Measurements from ENCODE around the gene PHKA2.
"Not testable (repeated sequence)": the region's sequence is repeated elsewhere in the genome, so short reads cannot be mapped to it uniquely, and the experiment has no call there.

The PHKA2 gene

DNA sequence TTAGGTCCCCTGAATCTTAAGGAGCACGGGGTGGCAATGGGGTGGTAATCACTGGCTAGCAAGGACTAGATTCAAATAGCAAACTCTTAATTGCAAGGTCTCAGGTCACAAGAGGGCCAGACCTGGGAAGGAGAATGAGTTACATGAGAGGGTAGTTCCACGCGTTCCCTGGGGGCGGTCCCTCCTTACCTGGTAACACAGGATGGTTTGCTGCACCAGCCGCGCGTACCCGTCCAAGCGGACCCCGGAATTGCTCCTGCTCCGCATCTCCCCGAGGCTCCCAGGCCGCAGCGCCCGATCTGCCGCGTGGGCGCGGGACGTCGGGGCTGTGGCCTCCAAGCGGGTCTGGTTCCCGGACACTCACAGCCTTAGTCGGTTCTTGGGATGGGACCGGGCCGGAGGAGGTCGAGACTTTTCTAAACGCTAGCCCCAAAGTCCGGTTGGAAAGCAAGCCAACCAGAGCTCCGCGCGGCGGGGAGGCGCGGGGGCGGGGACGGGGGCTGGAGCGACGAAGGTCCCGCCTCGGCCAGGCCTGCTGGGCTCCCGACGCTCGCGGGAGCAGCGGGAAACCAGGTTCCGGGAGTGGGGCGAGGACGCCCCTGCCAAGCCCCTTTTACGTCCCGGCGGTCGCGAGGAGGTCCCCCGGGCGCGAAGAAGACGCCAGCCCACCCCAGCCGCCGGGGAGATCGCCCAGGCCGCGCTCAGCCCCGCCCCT is at the start of gene PHKA2:
PHKA2 (minus strand) TSS at position 449 of the 715 bp plus-strand sequence; CDS start at position 267, 182 bp downstream.
- no peaks in the 10 kb centered on the region for H3K9me3 Mint-ChIP-seq
- H3K4me3 Mint-ChIP-seq, result peak within 1 kb of the TSS; percentile 88
- H3K27ac Mint-ChIP-seq, result peak within 1 kb of the TSS; percentile 95
- peaks cover 7% of the 10 kb centered on the region for H3K4me1 Mint-ChIP-seq
- H3K36me3 Mint-ChIP-seq, result no peaks in the 10 kb centered on the region
- no peaks in the 10 kb centered on the region for H3K27me3 Mint-ChIP-seq
- DNase-seq (ENCODE audit: low spot score in 2 of 2) (no peak), ATAC-seq (ENCODE audit: low read depth) (peak; percentile 18)

GRCh38 chrX:19030805-19031204 is 46.9 kb upstream of the PHKA2 start:
- H3K4me3 Mint-ChIP-seq, result no peak overlapping the region
- no peak for DNase-seq (ENCODE audit: low spot score in 2 of 2)
- H3K9me3 Mint-ChIP-seq, result no peaks in the 10 kb centered on the region
- no peak overlapping the region for H3K27ac Mint-ChIP-seq
- no peaks in the 10 kb centered on the region for H3K27me3 Mint-ChIP-seq
- no peak for ATAC-seq (ENCODE audit: low read depth)
- H3K36me3 Mint-ChIP-seq, result no peaks in the 10 kb centered on the region
- no peaks in the 10 kb centered on the region for H3K4me1 Mint-ChIP-seq

DNA sequence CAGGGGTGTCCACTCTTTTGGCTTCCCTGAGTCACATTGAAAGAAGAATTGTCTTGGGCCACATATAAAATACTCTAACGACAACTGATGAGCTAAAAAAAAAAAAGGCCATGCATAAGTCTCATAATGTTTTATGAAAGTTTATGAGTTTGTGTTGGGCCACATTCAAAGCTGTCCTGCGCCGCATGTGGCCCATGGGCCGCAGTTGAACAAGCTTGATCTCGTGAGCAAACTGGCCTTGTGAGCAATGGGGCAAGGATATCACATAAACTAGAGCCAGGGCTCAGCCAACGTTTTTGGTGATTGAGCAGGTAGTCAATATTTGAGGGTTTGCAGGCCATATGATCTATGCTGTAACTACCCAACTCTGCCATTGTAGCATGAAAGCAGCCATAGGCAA is 44.6 kb upstream of the PHKA2 start:
- H3K4me1 Mint-ChIP-seq, result no peaks in the 10 kb centered on the region
- H3K9me3 Mint-ChIP-seq, result no peaks in the 10 kb centered on the region
- DNase-seq (ENCODE audit: low spot score in 2 of 2) (no peak), ATAC-seq (ENCODE audit: low read depth) (no peak)
- no peaks in the 10 kb centered on the region for H3K27me3 Mint-ChIP-seq
- no peak overlapping the region for H3K27ac Mint-ChIP-seq
- no peaks in the 10 kb centered on the region for H3K36me3 Mint-ChIP-seq
- H3K4me3 Mint-ChIP-seq, result no peak overlapping the region

DNA sequence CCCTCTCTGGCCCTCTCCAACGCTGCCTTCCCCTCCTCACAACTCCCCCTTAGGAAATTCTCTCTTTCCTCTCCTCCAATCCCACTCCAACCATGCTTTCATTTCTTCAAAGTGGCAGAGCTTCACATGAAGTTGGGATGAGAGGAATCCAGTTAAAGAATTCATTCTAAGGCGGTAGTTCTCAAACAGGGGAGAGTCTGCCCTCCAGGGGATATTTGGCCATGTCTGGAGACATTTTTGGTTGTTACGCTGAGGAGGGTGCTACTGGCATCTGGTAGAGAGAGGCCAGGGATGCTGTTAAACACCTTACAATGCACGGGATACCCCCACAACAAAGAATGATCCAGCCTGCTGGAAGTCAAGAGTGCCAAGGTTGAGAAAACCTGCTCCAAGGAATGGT is 40.5 kb upstream of the PHKA2 start:
- Mint-ChIP-seq H3K27me3 (no peaks in the 10 kb centered on the region), H3K27ac (no peak overlapping the region), H3K4me1 (no peaks in the 10 kb centered on the region), H3K9me3 (no peaks in the 10 kb centered on the region), H3K36me3 (no peaks in the 10 kb centered on the region), H3K4me3 (no peak overlapping the region)
- DNase-seq (ENCODE audit: low spot score in 2 of 2) (no peak), ATAC-seq (ENCODE audit: low read depth) (no peak)

- ATAC-seq (ENCODE audit: low read depth) (no peak), DNase-seq (ENCODE audit: low spot score in 2 of 2) (no peak)
- H3K4me1 Mint-ChIP-seq, result no peaks in the 10 kb centered on the region
- no peaks in the 10 kb centered on the region for H3K36me3 Mint-ChIP-seq
- no peak overlapping the region for H3K4me3 Mint-ChIP-seq
- H3K9me3 Mint-ChIP-seq, result no peaks in the 10 kb centered on the region
- H3K27ac Mint-ChIP-seq, result no peak overlapping the region
- no peaks in the 10 kb centered on the region for H3K27me3 Mint-ChIP-seq
Observed at GRCh38 chrX:19019996-19020395, 36.1 kb upstream of the PHKA2 start.

DNA sequence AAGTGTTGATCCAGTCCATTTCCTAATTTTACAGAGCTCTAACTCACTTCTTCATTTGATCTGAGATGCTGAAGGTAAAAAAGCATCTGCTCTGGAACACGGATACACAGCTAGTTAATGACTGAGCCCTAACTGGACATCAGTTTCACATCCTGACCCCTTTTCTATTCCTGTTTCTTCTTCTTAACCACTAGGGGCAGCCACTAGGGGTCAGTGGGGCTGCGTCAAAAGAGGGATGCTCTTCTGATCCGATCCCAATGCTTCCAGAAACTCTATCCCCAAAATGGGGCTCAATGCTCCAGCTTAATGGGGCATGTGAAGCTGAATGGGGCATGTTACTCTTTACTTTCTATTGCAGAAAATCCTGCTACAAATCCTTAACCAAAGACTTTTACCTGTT is 33.4 kb upstream of the PHKA2 start:
- no peak overlapping the region for H3K27ac Mint-ChIP-seq
- H3K9me3 Mint-ChIP-seq, result no peaks in the 10 kb centered on the region
- DNase-seq (ENCODE audit: low spot score in 2 of 2), result no peak
- no peaks in the 10 kb centered on the region for H3K27me3 Mint-ChIP-seq
- ATAC-seq (ENCODE audit: low read depth), result no peak
- no peak overlapping the region for H3K4me3 Mint-ChIP-seq
- H3K4me1 Mint-ChIP-seq, result no peaks in the 10 kb centered on the region
- no peaks in the 10 kb centered on the region for H3K36me3 Mint-ChIP-seq

GRCh38 chrX:19016614-19017013 is 32.7 kb upstream of the PHKA2 start:
- not testable (repeated sequence) for DNase-seq (ENCODE audit: low spot score in 2 of 2); H3K27ac Mint-ChIP-seq; H3K27me3 Mint-ChIP-seq; H3K36me3 Mint-ChIP-seq; H3K4me1 Mint-ChIP-seq; H3K4me3 Mint-ChIP-seq; H3K9me3 Mint-ChIP-seq; ATAC-seq (ENCODE audit: low read depth)

DNA sequence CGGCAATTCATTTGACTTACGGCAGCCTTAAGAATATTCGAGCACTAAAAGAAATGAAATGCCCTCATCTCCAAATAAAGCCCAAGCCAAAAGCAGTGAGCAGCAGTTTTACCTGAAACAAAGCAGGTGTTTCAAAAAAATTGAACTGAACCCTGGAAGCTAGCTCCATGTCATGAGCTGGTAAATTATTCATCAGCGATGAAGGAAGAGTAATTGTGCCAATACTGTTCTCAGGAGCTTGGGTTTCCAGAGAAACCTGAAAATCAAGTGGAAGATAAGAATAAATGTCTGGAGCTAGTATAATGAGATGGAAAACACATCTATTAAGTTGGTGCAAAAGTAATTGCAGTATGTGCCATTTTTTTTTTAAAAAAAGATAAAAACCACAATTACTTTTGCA is 24.0 kb upstream of the PHKA2 start:
- no peaks in the 10 kb centered on the region for H3K4me1 Mint-ChIP-seq
- H3K4me3 Mint-ChIP-seq, result no peak overlapping the region
- no peaks in the 10 kb centered on the region for H3K36me3 Mint-ChIP-seq
- no peaks in the 10 kb centered on the region for H3K9me3 Mint-ChIP-seq
- H3K27me3 Mint-ChIP-seq, result no peaks in the 10 kb centered on the region
- H3K27ac Mint-ChIP-seq, result no peak overlapping the region
- ATAC-seq (ENCODE audit: low read depth) (no peak), DNase-seq (ENCODE audit: low spot score in 2 of 2) (no peak)

GRCh38 chrX:19007011-19007410 is 23.1 kb upstream of the PHKA2 start:
- Mint-ChIP-seq H3K9me3 (no peaks in the 10 kb centered on the region), H3K36me3 (no peaks in the 10 kb centered on the region), H3K4me3 (no peak overlapping the region), H3K27ac (no peak overlapping the region), H3K27me3 (no peaks in the 10 kb centered on the region), H3K4me1 (no peaks in the 10 kb centered on the region)
- DNase-seq (ENCODE audit: low spot score in 2 of 2) (no peak), ATAC-seq (ENCODE audit: low read depth) (no peak)

DNA sequence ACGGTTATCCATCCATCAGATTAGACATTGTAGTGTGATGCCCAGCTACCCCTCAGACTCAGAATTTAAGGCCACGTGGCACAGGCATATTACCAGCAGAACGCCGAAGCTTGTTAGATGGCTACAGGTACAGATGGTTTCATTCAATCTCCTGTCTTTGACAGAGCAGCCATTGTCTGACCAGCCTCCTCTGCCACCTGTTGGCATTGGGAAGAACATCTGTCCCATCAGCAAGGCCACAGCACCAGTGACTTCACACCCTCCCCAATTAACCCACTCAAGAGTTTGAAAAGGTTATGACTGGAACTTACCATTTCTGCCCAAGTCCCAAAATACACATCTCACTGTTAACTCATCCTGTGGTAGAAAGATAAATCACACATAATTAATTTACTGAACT is 22.0 kb upstream of the PHKA2 start:
- Mint-ChIP-seq H3K4me3 (no peak overlapping the region), H3K4me1 (no peaks in the 10 kb centered on the region), H3K9me3 (no peaks in the 10 kb centered on the region), H3K27ac (no peak overlapping the region), H3K27me3 (no peaks in the 10 kb centered on the region), H3K36me3 (no peaks in the 10 kb centered on the region)
- ATAC-seq (ENCODE audit: low read depth) (no peak), DNase-seq (ENCODE audit: low spot score in 2 of 2) (no peak)

- ATAC-seq (ENCODE audit: low read depth), result no peak
- H3K4me1 Mint-ChIP-seq, result no peaks in the 10 kb centered on the region
- H3K27me3 Mint-ChIP-seq, result no peaks in the 10 kb centered on the region
- no peak overlapping the region for H3K4me3 Mint-ChIP-seq
- no peaks in the 10 kb centered on the region for H3K9me3 Mint-ChIP-seq
- H3K36me3 Mint-ChIP-seq, result no peaks in the 10 kb centered on the region
- no peak for DNase-seq (ENCODE audit: low spot score in 2 of 2)
- H3K27ac Mint-ChIP-seq, result no peak overlapping the region
Observed at GRCh38 chrX:19003756-19004155, 19.8 kb upstream of the PHKA2 start.

- ATAC-seq (ENCODE audit: low read depth), result no peak
- Mint-ChIP-seq H3K4me3 (no peak overlapping the region), H3K36me3 (no peaks in the 10 kb centered on the region), H3K27me3 (no peaks in the 10 kb centered on the region), H3K4me1 (no peaks in the 10 kb centered on the region), H3K27ac (no peak overlapping the region), H3K9me3 (no peaks in the 10 kb centered on the region)
- no peak for DNase-seq (ENCODE audit: low spot score in 2 of 2)
Observed at GRCh38 chrX:18998653-18999052, 14.7 kb upstream of the PHKA2 start.

- Mint-ChIP-seq H3K4me1 (no peaks in the 10 kb centered on the region), H3K9me3 (no peaks in the 10 kb centered on the region), H3K27ac (no peak overlapping the region), H3K27me3 (no peaks in the 10 kb centered on the region), H3K36me3 (no peaks in the 10 kb centered on the region), H3K4me3 (no peak overlapping the region)
- no peak for ATAC-seq (ENCODE audit: low read depth)
- DNase-seq (ENCODE audit: low spot score in 2 of 2), result no peak
Observed at GRCh38 chrX:18997916-18998315, 14.0 kb upstream of the PHKA2 start.

DNA sequence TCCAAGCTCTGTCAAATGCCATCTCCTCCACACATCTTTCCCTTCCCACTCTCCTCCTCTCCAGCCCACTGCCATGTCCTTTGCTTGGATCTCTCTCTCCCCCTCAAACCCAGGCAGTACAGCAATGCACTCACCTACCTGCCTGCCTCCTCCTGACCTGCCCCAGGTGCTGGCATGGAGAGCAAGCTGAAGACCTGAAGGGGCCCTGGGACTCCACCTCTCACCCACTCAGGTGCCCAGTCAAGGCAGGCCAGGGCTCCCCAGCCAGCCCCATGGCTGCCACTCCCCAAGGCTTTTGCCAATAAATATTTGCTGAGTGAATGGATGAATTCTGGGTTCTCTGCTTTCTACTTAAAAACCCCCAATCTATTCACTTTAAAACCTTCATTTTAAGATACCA is 12.6 kb upstream of the PHKA2 start:
- no peak overlapping the region for H3K4me3 Mint-ChIP-seq
- no peaks in the 10 kb centered on the region for H3K27me3 Mint-ChIP-seq
- H3K9me3 Mint-ChIP-seq, result no peaks in the 10 kb centered on the region
- no peaks in the 10 kb centered on the region for H3K4me1 Mint-ChIP-seq
- no peak for ATAC-seq (ENCODE audit: low read depth)
- no peaks in the 10 kb centered on the region for H3K36me3 Mint-ChIP-seq
- no peak overlapping the region for H3K27ac Mint-ChIP-seq
- DNase-seq (ENCODE audit: low spot score in 2 of 2), result no peak

- no peaks in the 10 kb centered on the region for H3K4me1 Mint-ChIP-seq
- H3K27ac Mint-ChIP-seq, result no peak overlapping the region
- H3K27me3 Mint-ChIP-seq, result no peaks in the 10 kb centered on the region
- no peaks in the 10 kb centered on the region for H3K9me3 Mint-ChIP-seq
- no peak for DNase-seq (ENCODE audit: low spot score in 2 of 2)
- no peaks in the 10 kb centered on the region for H3K36me3 Mint-ChIP-seq
- no peak for ATAC-seq (ENCODE audit: low read depth)
- no peak overlapping the region for H3K4me3 Mint-ChIP-seq
Observed at GRCh38 chrX:18995221-18995620, 11.3 kb upstream of the PHKA2 start.
